ENCODE measurements around the gene TM4SF20. TPM values are rescaled to one million over a fixed set of nuclear protein-coding genes. Genes with fewer than 3 reads are reported as not detected.

Gene TM4SF20
- polyA plus RNA-seq, 1 donor (not counting 4 experiments of a cell fraction or from before 2014, with no cell fraction given) = not detected

- peak overlapping the region in 1 of 3 experiments; percentile 34 for H3K4me3 ChIP-seq (ENCODE audit: control insufficient read depth in 2 of 3, extremely low read depth in 1 of 3, insufficient read depth in 2 of 3, low read depth in 1 of 3, low read length in 3 of 3)
- FAIRE-seq (no peak), DNase-seq (ENCODE audit: low read depth, low spot score) (peak; percentile 63)
- peak overlapping the region; percentile 42 for H3K27ac ChIP-seq (ENCODE audit: control insufficient read depth, insufficient read depth, low read length)
- peak overlapping the region; percentile 56 for H2AFZ ChIP-seq (ENCODE audit: control insufficient read depth, low read length)
- H3K4me1 ChIP-seq (ENCODE audit: control insufficient read depth, extremely low read depth, insufficient read depth, low read length) = peaks cover 41% of the 10 kb centered on the region
- TF ChIP-seq EZH2 (IDR thresholded peaks at IDR 0.05; ENCODE audit: low read length) = no peak
- peak in 2 of 3 experiments; percentile 9 to 38 for TF ChIP-seq CTCF (optimal IDR thresholded peaks at IDR 0.05 in 1 of 3, IDR thresholded peaks at IDR 0.05 in 1 of 3, conservative IDR thresholded peaks at IDR 0.05 in 1 of 3; ENCODE audit: extremely low read depth in 1 of 3, insufficient read depth in 2 of 3, low read length in 3 of 3)
- H3K36me3 ChIP-seq (ENCODE audit: control insufficient read depth in 2 of 2, extremely low read depth in 1 of 2, insufficient read depth in 2 of 2, low read length in 2 of 2) = no peaks in the 10 kb centered on the region
- H4K20me1 ChIP-seq (ENCODE audit: control insufficient read depth, extremely low read depth, insufficient read depth, low read length) = no peaks in the 10 kb centered on the region
- H3K9me1 ChIP-seq (ENCODE audit: control insufficient read depth, extremely low read depth, insufficient read depth, low read length) = no peaks in the 10 kb centered on the region
- dilution Hi-C loops (cut with MboI; ENCODE audit: extremely low pct_ligation_motif_present, low sequenced_read_pairs) = no loop called here
- H3K9ac ChIP-seq (ENCODE audit: control insufficient read depth, extremely low read depth, insufficient read depth, low read length) = peak overlapping the region; percentile 30
- H3K27me3 ChIP-seq (ENCODE audit: control insufficient read depth, extremely low read depth, insufficient read depth, low read length) = no peaks in the 10 kb centered on the region
- peak overlapping the region; percentile 77 for H3K4me2 ChIP-seq (ENCODE audit: control insufficient read depth, extremely low read depth, insufficient read depth, low read depth, low read length)
- no peaks in the 10 kb centered on the region for H3K9me3 ChIP-seq (ENCODE audit: control insufficient read depth, low read depth, low read length)
- H3K79me2 ChIP-seq (ENCODE audit: control insufficient read depth, insufficient read depth, low read length) = no peaks in the 10 kb centered on the region
These were observed 28.6 kb upstream of the TM4SF20 start for GRCh38 chr2:227407591-227408151.

- Histone ChIP-seq H2AFZ (ENCODE audit: control insufficient read depth, low read length) (peak overlapping the region; percentile 11), H3K4me1 (ENCODE audit: control insufficient read depth, extremely low read depth, insufficient read depth, low read length) (peaks cover 29% of the 10 kb centered on the region), H3K4me2 (ENCODE audit: control insufficient read depth, extremely low read depth, insufficient read depth, low read depth, low read length) (peak overlapping the region; percentile 70), H3K27me3 (ENCODE audit: control insufficient read depth, extremely low read depth, insufficient read depth, low read length) (no peaks in the 10 kb centered on the region), H3K36me3 (ENCODE audit: control insufficient read depth in 2 of 2, extremely low read depth in 1 of 2, insufficient read depth in 2 of 2, low read length in 2 of 2) (no peaks in the 10 kb centered on the region), H3K9me1 (ENCODE audit: control insufficient read depth, extremely low read depth, insufficient read depth, low read length) (no peaks in the 10 kb centered on the region), H3K27ac (ENCODE audit: control insufficient read depth, insufficient read depth, low read length) (peak overlapping the region; percentile 82), H3K9me3 (ENCODE audit: control insufficient read depth, low read depth, low read length) (no peaks in the 10 kb centered on the region), H4K20me1 (ENCODE audit: control insufficient read depth, extremely low read depth, insufficient read depth, low read length) (no peaks in the 10 kb centered on the region), H3K79me2 (ENCODE audit: control insufficient read depth, insufficient read depth, low read length) (no peaks in the 10 kb centered on the region), H3K9ac (ENCODE audit: control insufficient read depth, extremely low read depth, insufficient read depth, low read length) (peak overlapping the region; percentile 46), H3K4me3 (ENCODE audit: control insufficient read depth in 2 of 3, extremely low read depth in 1 of 3, insufficient read depth in 2 of 3, low read depth in 1 of 3, low read length in 3 of 3) (no peak overlapping the region)
- dilution Hi-C loops (cut with MboI; ENCODE audit: extremely low pct_ligation_motif_present, low sequenced_read_pairs) = no loop called here
- peak; percentile 86 for FAIRE-seq
- peak; percentile 91 for DNase-seq (ENCODE audit: low read depth, low spot score)
- no peak for TF ChIP-seq EZH2 (IDR thresholded peaks at IDR 0.05; ENCODE audit: low read length)
- TF ChIP-seq CTCF (optimal IDR thresholded peaks at IDR 0.05 in 1 of 3, IDR thresholded peaks at IDR 0.05 in 1 of 3, conservative IDR thresholded peaks at IDR 0.05 in 1 of 3; ENCODE audit: extremely low read depth in 1 of 3, insufficient read depth in 2 of 3, low read length in 3 of 3) = peak; percentile 61 to 92 (median 87)
These were observed 27.3 kb upstream of the TM4SF20 start for GRCh38 chr2:227406177-227407031.

All from keratinocyte (primary cell).